Effector memory CD4-positive, alpha-beta T cell (primary cell): ENCODE data around the gene KCNJ13.

Experiments
- DNase-seq, 3 donors: peaks; one replicate each; pipeline ENCODE4 v3.0.0-alpha.2; 2020
- H3K27ac ChIP-seq: 2 replicates; pipeline ENCODE4 v1.7.0; 2013; ENCODE audit warnings: mild to moderate bottlenecking, low read length, moderate library complexity; ENCODE audit not compliant: insufficient read depth, poor library complexity, severe bottlenecking
- H3K27me3 ChIP-seq: replicated peaks from 2 replicates; pipeline ENCODE4 v1.7.0; 2013; ENCODE audit warnings: mild to moderate bottlenecking, low read length; ENCODE audit not compliant: insufficient read depth, control insufficient read depth, poor library complexity, severe bottlenecking
- H3K36me3 ChIP-seq: 2 replicates; pipeline ENCODE4 v1.7.0; 2013; ENCODE audit warnings: mild to moderate bottlenecking, low read length, moderate library complexity; ENCODE audit not compliant: control insufficient read depth, insufficient read depth
- H3K4me1 ChIP-seq: 2 replicates; pipeline ENCODE4 v1.7.0; 2013; ENCODE audit warnings: low read length, mild to moderate bottlenecking; ENCODE audit not compliant: control insufficient read depth, insufficient read depth, poor library complexity, severe bottlenecking
- H3K4me3 ChIP-seq: 2 replicates; pipeline ENCODE4 v1.7.0; 2013; ENCODE audit warnings: low read length, low read depth, mild to moderate bottlenecking; ENCODE audit not compliant: insufficient read depth, poor library complexity, severe bottlenecking
- H3K9me3 ChIP-seq: 2 replicates; pipeline ENCODE4 v1.7.0; 2013; ENCODE audit warnings: mild to moderate bottlenecking, low read length, moderate library complexity; ENCODE audit not compliant: control insufficient read depth
- total RNA-seq, 3 donors: gene quantifications; one replicate each; lab custom pipeline; 2026; lab: John Stamatoyannopoulos, UW

The KCNJ13 gene
- total RNA-seq, result 0 reads per million in 3 donors

- Histone ChIP-seq H3K27me3 (no peaks in the 10 kb centered on the region), H3K4me3 (no peak within 1 kb of the TSS), H3K9me3 (no peaks in the 10 kb centered on the region), H3K27ac (no peak within 1 kb of the TSS), H3K4me1 (peaks cover 10% of the 10 kb centered on the region), H3K36me3 (peaks cover 9% of the 10 kb centered on the region)
- no peak for DNase-seq
These were observed at the start of gene KCNJ13 for GRCh38 chr2:232776435-232776834. Gene KCNJ13, minus strand, starts transcription at chr2:232776565. Its CDS starts 5,203 bp downstream, at chr2:232771362.

GRCh38 chr2:232817756-232818155 lies 41.4 kb upstream of the KCNJ13 start:
- H3K4me3 ChIP-seq, result no peak overlapping the region
- H3K4me1 ChIP-seq, result no peaks in the 10 kb centered on the region
- H3K27me3 ChIP-seq, result no peaks in the 10 kb centered on the region
- H3K27ac ChIP-seq, result no peak overlapping the region
- peaks cover 48% of the 10 kb centered on the region for H3K36me3 ChIP-seq
- DNase-seq, result no peak
- H3K9me3 ChIP-seq, result no peaks in the 10 kb centered on the region

- H3K27ac ChIP-seq, result no peak overlapping the region
- no peaks in the 10 kb centered on the region for H3K4me1 ChIP-seq
- H3K9me3 ChIP-seq, result no peaks in the 10 kb centered on the region
- DNase-seq, result no peak
- no peak overlapping the region for H3K4me3 ChIP-seq
- H3K27me3 ChIP-seq, result no peaks in the 10 kb centered on the region
- peaks cover 59% of the 10 kb centered on the region for H3K36me3 ChIP-seq
These were observed 40.3 kb upstream of the KCNJ13 start for GRCh38 chr2:232816657-232817056.

GRCh38 chr2:232815569-232815968 lies 39.2 kb upstream of the KCNJ13 start:
- peaks cover 68% of the 10 kb centered on the region for H3K36me3 ChIP-seq
- no peak for DNase-seq
- no peaks in the 10 kb centered on the region for H3K27me3 ChIP-seq

GRCh38 chr2:232810444-232810843 lies 34.1 kb upstream of the KCNJ13 start:
- H3K4me3 ChIP-seq, result no peak overlapping the region
- no peak for DNase-seq
- H3K27me3 ChIP-seq, result no peaks in the 10 kb centered on the region
- no peaks in the 10 kb centered on the region for H3K4me1 ChIP-seq
- no peak overlapping the region for H3K27ac ChIP-seq
- H3K36me3 ChIP-seq, result peaks cover 57% of the 10 kb centered on the region
- H3K9me3 ChIP-seq, result no peaks in the 10 kb centered on the region

More at GRCh38 chr2:232815569-232815968, 39.2 kb upstream of the KCNJ13 start:
- Histone ChIP-seq H3K4me1 (no peaks in the 10 kb centered on the region), H3K4me3 (no peak overlapping the region), H3K9me3 (no peaks in the 10 kb centered on the region), H3K27ac (no peak overlapping the region)

- H3K9me3 ChIP-seq, result no peaks in the 10 kb centered on the region
- H3K36me3 ChIP-seq, result peaks cover 55% of the 10 kb centered on the region
- no peak overlapping the region for H3K27ac ChIP-seq
- DNase-seq, result no peak
- no peak overlapping the region for H3K4me3 ChIP-seq
- H3K4me1 ChIP-seq, result no peaks in the 10 kb centered on the region
- no peaks in the 10 kb centered on the region for H3K27me3 ChIP-seq
These were observed 33.2 kb upstream of the KCNJ13 start for GRCh38 chr2:232809349-232810124.

- Histone ChIP-seq H3K27ac (no peak overlapping the region), H3K4me1 (no peaks in the 10 kb centered on the region), H3K4me3 (no peak overlapping the region), H3K27me3 (no peaks in the 10 kb centered on the region), H3K36me3 (peaks cover 39% of the 10 kb centered on the region), H3K9me3 (no peaks in the 10 kb centered on the region)
- DNase-seq, result no peak
These were observed 25.7 kb upstream of the KCNJ13 start for GRCh38 chr2:232802091-232802490.

- peaks cover 41% of the 10 kb centered on the region for H3K36me3 ChIP-seq
- H3K27ac ChIP-seq, result no peak overlapping the region
- no peaks in the 10 kb centered on the region for H3K9me3 ChIP-seq
- no peak for DNase-seq
- H3K4me1 ChIP-seq, result no peaks in the 10 kb centered on the region
- no peak overlapping the region for H3K4me3 ChIP-seq
- H3K27me3 ChIP-seq, result no peaks in the 10 kb centered on the region
These were observed 23.8 kb upstream of the KCNJ13 start for GRCh38 chr2:232800166-232800565.

GRCh38 chr2:232798187-232798586 lies 21.8 kb upstream of the KCNJ13 start:
- DNase-seq, result no peak
- no peaks in the 10 kb centered on the region for H3K9me3 ChIP-seq
- H3K27ac ChIP-seq, result no peak overlapping the region
- H3K36me3 ChIP-seq, result peaks cover 60% of the 10 kb centered on the region
- no peak overlapping the region for H3K4me3 ChIP-seq
- H3K27me3 ChIP-seq, result no peaks in the 10 kb centered on the region
- no peaks in the 10 kb centered on the region for H3K4me1 ChIP-seq

- Histone ChIP-seq H3K4me3 (no peak overlapping the region), H3K27me3 (no peaks in the 10 kb centered on the region), H3K27ac (no peak overlapping the region), H3K36me3 (peaks cover 66% of the 10 kb centered on the region), H3K9me3 (no peaks in the 10 kb centered on the region), H3K4me1 (no peaks in the 10 kb centered on the region)
- DNase-seq, result no peak
These were observed 19.6 kb upstream of the KCNJ13 start for GRCh38 chr2:232795920-232796319.
